NCI-H446 (cell line): Measurements from ENCODE around the gene NINJ1.

Source experiments
- DNase-seq, 2 experiments: peaks; one replicate each; lab custom pipeline; 2025; lab: John Stamatoyannopoulos, UW

Gene NINJ1

DNA sequence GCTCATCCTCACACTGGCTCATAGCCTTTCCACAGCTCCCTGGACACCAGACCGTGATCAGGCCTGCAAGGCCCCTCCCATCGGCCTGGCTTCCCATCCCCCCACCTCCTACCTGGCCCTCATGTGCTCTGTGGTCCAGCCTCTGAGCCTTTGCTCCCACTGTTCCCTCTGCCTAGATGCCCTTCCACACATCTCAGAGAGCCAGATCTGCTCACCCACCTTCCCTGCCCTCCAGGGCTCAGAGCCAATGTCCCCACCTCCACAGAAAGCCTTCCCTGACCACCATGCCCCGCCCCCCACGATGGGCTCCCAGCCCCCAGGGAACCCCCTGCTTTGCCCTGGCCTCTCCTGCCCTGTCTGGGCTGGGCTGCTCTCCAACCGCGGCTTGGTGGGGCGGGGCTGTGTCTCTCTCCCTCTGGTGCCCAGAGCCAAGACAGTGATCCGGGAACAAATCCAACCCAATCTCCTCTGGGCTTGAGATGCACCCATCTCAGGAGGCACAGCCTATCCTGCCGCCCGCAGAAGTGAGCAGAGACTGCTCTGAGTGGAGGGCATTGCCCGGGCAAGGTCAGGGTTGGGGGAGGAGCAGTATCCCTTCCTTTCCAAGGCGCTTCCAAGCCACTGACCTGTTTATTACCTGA is 1.6 kb downstream of the NINJ1 start:
- DNase-seq, result peak; percentile 57 to 82

DNA sequence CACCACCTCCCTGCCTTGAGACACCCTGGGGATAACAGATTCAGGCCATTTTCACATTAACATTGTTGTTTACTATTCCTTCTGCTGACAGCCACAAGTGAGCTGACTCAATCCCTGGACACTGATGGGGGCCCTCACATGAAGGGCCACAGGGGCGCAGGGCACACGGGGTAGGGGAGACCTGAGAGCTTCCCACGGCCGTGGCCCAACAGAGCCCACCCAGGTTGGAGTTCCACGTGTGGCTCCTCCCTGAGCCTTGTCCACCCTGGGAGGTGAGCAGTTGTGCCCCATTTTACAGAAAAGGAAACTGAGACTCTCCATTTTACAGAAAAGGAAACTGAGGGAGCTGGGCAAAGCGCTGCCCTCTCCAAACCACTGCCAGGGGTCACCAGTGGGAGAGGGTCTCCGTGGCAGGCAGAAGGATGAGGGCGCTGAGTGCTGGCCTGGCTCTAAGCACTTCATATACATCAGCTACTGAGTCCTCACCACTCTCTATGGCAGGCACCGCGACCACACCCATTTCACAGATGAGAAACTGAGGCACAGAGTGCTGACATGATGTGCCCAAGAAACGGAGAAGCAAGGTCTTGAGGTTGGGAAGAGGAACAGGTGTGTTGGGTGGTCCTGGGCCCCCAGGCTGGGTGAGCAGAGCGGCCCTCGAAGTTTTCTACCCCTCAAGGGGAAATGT is 2.3 kb downstream of the NINJ1 start:
- no peak for DNase-seq

DNA sequence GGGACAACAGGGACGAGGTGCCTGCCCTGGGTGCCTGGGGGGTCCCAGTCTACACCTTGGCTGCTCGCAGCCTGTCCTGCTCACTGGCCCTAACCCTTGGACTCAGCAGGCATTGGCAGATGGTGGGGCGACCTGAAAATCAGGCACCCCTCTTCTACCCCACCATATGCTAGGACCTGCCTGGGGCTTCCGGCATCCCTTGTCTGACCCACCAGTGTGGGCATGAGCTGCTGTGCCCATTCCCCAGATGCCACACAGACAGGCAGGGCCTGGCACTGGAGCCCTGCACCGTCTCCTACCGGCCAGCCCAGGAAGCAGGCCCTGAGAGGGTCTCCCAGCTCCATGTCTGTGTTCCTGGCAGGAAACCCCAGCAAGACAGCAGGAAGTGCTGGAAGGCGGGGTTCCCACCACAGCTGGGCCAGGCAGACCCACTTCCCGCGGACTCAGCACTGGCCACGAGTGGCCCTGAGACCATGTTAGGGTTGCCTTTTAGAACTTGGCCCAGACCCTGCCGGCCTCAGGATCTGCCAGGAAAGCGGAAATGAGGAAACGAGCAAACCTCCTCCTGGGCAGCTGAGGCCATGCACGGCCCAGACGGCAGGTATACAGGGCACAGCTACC is 3.1 kb downstream of the NINJ1 start:
- DNase-seq, result no peak

DNA sequence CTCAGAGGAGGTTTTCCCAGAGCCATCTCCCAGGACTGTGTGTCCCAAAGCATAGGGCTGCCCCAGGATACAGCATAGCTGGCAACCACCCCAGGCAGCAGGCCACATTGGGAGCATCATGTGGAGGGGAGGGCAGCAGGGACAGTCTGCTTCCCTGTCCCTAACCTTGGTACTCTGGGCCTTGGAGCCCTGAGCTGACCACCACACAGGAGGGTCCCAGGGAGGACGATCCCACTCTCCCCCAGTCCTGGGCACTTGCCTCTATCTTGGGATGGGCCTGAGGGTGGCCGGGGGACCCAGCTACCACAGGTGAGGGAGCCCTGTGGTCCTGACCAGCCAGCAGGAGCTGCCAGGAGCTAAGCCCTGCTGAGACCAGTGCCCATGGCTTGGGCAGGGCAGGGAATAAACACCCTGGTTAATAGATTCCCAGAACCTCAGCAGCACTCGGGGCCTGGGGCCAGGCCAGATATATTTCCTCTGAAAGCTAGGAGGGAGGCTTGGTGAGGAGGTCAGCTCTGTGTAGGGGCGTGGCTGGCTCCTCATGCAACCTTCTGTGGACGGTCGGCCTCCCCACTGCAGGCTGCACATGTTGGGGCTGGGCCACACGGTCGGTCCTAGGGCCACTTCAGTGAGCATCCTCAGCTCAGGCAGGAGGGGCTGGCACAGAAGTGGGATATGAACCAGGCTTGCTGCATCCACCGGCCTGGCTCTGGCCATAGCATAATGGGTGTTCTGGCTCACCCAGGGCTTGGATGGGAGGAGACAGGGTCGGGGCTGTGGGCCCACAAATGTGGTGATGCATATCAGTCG is 4.2 kb downstream of the NINJ1 start:
- DNase-seq, result no peak

DNA sequence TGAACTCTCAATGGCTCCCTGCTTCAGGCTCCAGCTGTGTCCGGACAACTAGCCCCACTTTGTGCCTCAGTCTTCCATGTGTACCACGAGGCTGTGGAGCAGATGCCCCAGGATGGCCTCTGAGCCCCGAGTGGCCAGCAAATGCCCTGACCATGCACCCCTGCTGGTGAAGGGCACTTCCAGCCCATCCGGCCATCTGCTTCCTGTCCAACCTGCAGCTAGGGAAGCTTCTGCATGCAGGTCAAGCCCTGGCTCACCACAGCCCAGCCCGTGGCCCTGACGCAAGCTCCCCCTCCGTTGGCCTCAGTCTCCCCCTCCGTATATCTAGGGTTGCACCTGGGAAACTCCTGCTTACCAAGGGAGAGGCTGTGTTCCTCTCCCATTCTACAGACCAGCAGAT is 4.8 kb downstream of the NINJ1 start:
- no peak for DNase-seq

DNA sequence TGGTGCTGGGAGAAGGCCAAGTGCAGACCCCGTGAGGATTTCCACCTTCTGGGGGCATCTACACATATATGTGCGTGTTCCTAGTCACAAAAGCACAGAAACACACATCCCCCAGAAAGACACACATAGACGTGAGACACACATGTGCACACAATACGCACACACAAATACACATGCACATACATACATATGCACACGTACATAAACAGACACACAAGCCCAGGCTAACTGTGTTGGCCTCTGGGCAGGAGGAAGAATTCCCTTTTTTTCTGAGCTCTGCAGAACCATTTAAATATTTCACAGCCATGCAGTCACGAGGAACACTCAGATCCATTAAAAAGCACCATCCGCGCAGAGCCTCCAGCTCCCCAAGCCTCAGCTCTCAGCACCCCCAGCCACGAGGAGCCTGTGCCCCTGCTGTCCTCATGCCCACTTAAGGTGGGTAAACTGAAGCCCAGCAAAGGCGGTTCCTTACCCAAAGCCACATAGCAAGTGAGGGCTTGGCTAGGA is 5.3 kb downstream of the NINJ1 start:
- DNase-seq, result no peak

DNA sequence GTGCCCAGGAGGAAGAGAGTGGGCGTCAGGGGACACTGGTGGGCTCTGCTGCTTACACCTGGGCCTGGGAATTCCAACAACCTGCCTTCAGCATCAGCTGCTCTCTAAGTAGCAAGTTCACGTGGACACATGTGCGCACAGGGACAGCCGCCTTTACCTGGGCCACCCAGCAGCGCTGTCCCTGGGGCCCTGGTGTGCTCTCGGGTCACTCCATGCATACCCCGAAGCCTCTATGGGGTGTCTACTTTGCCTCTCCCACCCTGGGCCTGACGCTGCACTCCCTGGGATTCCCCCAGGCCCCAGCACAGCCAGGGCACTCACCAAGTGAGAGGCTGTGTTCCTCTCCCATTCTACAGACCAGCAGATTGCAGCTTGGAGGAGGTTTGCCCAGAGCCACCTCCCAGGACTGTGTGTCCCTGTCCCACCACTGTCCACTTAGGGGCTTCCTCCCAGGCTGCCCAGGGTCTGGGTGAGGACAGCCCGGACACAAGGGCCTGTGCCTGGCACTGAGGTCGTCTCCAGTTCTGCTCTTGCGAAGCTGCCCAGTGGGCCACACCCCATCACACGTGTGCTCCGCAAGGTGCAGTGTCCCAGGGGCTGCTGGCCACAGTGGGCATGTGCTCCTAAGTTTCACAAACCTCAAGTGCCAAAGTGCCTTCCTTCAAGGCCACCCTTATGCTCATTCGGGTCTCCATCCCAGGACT is 5.9 kb downstream of the NINJ1 start:
- no peak for DNase-seq

DNA sequence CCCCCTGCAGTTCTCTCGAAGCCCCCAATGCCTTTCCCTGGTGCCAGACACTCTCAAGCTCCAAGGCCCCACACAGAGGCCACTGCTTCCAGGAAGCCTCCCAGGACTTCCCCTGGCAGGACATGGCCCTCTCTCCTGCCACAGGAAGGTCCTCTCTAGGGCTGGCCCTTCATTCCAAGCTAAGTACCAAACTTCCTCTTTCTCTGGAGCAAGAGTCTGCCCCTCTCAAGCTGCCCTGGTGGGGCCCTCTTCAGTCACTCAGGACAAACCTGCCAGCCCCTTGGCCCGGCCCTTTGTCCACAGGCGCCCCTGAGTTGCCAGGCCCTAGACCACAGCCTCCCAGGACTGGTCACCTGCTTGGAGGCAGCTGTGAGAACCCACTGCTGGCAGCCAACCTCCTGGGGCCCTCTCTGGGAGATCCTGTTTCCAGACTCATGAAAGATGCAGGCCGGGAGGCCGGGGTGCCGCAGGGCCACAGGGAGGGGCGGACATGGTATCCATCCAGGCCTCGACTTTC is 6.6 kb downstream of the NINJ1 start:
- DNase-seq, result no peak

DNA sequence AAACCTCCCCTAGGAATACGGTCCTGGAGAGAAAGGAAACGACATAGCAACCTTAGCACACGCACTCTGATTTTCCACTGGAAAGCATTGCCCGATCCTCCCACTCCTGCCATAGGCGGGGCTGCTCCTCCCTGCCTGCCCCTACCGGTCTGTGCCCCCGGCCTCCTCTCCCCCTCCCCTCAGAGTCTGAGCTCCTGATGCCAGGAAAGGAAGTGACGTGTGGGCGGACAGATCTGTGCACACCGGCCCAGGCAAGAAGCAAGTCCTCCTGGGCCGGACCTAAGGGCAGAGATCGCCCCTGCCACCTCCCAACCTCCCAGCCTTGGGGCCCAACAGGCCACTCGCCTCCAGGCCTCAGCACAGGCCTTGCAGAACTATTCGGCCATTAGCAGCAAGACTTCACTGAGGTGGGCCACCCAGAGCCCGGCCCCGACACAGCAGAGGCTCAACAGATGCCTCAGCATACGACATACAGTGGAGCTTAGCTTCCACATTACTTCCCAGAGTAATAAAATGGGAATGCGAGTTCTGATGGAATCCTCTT is 7.2 kb downstream of the NINJ1 start:
- no peak for DNase-seq

DNA sequence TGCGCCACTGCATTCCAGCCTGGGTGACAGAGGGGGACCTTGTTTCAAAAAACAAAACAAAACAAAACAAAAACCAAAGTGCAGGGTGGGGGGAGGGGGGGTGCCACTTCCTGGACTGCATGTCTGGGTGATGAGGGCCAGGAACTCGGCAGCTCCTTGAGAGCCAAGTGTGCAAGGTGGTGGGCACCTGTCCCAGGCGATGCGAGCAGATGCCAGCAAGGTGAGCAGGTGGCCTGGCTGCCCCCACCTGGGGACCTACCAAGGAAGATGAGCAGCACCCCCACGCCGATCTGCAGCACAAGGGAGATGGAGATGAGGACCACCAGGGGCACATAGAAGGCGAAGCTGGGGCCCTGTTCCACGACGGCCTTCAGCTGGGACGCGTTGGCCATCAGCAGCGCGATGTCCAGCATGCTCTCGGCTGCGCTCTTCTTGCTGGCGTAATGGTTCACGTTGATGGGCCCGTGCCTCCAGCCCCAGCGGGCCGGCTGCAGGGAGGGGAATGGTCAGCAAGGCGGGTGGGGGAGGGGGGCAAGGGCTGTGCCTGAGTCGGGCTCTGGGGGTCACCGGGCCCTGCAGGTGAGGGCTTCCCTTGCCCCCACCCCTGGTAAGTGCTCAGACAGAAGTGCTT is 7.8 kb downstream of the NINJ1 start:
- DNase-seq, result no peak

DNA sequence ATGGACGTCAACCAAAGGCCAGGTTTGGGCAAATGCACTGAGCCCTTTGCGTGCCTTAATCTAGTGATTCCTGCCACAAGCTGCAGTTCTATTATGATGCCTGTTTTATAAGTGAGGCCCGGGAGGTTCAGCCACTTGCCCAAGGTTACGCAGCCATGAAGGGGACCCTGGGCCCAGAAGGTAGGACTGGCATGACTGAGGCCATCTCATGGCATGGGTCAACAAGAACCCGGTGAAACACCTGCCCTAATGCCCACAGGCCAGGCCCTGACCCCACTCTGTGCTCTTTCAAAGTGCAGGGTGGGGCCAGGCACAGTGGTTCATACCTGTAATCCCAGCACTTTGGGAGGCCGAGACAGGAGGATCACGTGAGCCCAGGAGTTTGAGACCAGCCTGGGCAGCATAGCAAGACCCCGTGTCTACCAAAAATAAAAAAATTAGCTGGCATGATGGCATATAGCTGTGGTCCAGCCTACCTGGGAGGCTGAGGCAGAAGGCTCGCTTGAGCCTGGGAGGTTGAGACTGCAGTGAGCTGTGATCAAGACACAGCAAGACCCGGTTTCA is 8.6 kb downstream of the NINJ1 start:
- no peak for DNase-seq

DNA sequence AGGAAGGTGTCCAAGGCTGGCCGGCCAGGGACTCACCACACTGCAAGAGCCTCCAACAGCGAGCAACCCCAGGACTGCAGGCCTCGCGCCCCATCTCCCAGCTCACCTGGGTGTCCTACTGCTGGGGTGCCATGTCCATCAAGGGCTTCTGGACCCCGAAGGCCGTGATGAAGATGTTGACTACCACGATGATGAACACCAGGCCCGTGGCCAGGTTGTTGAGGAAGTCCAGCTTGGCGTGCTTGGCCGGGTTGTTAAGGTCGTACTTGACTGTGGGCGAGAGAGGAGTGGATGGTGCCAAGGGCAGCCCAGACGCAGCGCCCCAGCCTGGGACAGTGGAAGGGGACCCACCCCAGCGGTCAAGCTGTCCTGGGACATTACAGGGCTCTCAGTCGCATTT is 9.3 kb downstream of the NINJ1 start:
- no peak for DNase-seq

DNA sequence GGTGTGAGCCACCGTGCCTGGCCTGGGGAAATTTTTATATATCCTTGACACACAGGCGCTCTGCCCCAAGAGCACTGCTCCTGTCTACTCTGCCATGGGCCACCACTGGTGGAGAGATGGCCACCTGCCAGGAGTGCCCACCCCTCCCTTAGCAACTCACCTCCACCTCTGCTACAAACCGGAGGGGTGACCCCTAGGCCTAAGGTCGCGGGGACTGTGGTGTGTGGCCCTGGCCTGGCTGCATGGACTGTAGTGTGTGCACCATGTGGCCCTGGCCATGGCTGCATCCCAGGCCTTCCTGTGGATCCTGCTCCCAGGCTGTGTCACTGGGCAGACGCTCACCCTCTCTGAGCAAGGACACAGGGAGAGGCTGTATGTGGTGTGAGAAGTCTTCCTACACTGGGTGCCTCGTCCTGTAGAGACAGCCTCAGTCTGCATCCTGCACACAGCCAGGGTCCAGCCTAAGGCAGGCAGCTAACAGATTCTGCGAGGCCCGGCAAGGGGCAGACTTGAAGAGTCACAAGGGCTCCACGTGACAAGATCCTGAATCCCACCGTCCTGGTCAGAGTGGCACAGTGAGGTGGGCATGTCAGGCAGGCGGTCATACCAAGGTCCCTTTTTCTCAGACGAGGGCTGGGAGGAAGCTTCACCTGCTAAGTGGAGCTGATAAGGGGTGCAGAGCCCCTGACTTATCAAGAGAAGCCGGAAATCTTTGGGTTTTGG is 10.3 kb downstream of the NINJ1 start:
- DNase-seq, result no peak

DNA sequence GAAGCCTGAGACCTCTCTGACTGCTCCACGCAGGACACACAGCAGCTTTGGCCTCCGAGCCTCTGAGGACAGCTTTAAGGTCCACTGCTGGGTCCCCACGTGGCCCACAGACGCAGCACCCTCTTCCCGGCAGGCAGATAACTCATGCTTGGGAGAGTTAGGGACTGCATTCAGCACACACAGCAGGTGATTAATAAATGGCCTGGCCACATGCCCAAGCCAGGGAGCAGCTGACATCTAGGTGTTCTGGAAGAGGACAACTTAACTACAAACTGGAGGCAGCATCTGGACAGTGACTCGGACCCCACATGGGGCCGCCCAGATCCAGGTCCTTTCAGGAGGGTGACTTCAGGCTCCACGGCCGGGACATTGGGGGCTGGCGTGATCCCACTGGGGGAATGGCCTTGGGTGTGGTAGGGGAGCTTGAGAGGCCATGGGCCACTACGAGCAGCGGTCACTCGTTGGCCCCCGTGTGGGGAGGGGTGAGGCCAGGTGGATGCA is 11.3 kb downstream of the NINJ1 start:
- no peak for DNase-seq

DNA sequence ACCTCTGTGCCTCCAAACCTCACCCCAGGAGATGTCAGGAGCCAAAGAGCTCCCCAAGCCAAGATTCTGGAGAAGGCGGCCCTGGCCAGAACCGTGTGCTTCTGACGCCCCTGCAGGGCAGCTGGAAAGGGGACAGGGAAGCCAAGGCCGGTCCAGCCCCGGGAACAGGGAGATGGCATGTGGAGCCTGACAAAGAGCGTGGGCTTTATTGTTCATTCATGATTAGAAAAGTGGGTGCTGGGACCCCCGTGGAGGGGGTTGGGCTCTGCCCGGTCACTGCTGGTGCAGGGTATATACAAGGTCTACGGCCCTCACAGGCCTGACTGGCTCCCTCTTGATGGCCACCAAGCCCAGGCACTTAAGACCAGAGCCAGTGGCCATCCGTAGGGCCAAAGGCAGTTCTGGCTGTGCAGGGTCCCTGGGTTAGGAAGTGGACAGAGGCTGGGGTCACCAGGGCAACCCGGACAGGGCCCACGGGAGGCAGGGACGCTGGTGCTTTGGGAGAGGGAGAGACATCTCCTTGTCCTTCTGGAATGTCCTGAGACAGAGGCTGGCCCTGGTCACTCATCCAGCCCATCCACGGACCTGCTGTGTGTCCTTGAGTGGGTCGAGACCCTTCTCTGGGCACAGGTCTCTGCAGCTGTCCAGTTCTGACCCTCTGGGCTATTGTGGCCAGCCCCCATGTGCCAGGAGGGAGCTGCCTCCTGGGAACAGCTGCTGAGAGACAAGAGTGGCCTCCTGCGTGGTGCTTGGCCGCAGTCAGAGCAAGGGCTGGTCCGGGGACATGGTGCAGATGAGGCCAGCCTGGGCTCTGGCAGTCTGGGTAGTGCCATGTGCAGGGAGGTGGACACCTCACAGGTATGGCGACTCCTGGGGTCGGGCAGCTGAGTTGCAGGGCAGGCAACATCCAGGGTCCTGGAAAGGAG is 12.5 kb downstream of the NINJ1 start:
- DNase-seq, result no peak

DNA sequence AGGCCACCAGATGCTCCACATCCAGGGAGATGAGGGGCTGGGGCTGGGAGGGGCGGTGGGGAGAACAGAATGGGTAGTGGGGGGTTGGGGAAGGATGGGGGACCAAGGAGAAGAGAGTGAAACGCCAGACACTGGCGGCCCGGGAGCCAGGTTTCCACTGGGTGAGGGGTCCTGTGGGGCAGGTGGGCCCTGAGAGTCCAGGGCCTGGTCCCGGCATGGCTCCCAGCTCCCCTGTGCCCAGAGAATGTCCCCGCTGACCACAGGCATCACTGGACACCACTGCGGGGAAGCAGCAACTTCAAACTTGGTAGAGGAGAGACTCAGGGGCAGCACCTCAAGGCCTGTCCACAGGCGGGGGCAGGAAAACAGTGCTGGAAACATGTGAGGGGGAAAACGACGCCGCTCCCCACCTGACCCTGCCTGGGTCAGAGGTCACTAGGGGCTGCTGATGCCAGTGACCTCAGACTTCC is 13.2 kb downstream of the NINJ1 start:
- DNase-seq, result no peak

DNA sequence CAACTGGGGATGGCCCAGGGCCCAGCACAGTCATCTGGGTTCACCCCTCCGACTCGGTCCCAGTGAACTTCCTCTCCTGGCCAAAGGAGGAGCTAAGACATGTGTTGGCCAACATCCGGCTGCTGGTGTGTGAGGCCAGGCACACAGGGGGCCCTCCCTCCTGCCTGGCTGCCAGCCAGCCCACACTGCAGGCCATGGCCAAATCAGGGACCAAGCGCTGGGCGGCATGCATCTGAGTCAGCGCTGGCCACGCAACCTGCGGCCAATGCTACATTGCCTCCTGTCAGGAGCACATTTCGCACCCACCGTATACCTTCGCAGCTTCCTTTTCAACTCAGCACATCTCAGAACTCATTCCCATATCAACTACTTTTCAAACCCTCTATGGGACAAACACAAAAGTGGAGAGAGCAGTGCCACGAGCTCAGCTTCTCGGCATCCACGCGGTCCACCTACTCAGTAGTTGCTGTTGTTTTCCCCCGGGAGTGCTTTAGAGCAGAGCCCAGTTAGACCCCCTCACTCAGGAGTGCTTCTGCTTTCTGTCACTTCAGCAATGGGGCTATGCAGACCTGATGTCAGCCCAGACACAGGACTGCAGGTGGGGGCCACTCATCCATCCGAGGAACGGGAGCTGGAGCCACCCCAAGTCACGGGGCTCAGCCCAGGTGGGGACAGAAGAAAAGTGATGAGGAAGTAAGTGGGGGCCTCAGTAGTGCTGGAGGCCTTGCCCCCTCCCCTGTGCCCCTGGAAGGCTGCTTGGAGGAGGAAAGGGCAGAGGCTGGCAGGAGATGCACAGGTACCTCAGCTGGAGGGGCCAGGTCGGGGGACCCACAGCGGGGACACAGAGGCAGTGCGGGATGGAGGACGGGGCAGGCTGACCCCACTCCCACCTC is 13.9 kb downstream of the NINJ1 start:
- peak in 1 of 2 experiments; percentile 48 for DNase-seq

DNA sequence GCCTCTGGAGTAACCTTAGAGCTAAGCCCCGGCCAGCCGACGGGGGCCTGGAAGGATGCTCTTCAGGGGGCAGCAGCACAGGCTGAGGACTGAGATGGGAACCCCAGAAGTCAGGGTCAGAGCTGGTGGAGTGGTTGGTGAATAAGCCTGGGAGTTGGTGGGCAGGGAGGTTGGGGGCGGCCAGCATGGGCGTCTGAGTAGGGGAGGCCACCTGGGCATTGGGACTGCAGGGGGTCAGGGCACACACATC is 14.4 kb downstream of the NINJ1 start:
- DNase-seq, result no peak
